H9 (cell line): ENCODE data around the gene TPCN2. TPM values are rescaled to one million over a fixed set of nuclear protein-coding genes. Genes with fewer than 3 reads are reported as not detected.
A peak's percentile ranks its signal among the peaks of the same experiment; 100 is the strongest.

Source experiments
- DNase-seq: peaks from one replicate; pipeline ENCODE4 v3.0.0-alpha.2; 2017
- H2AFZ ChIP-seq: one replicate; pipeline ENCODE4 v1.6.1; 2013; ENCODE audit warnings: mild to moderate bottlenecking, low read length, control low read depth, moderate library complexity
- H2AK5ac ChIP-seq: 2 replicates; pipeline ENCODE4 v1.6.1; 2013; ENCODE audit warnings: low read length, control low read depth, mixed read lengths; ENCODE audit not compliant: insufficient read length
- H2BK120ac ChIP-seq: one replicate; pipeline ENCODE4 v1.6.1; 2013; ENCODE audit warnings: low read depth, mild to moderate bottlenecking, low read length, control low read depth, inconsistent platforms; ENCODE audit not compliant: poor library complexity, severe bottlenecking
- H2BK12ac ChIP-seq: 2 replicates; pipeline ENCODE4 v1.6.1; 2013; ENCODE audit warnings: low read length, control low read depth, mixed read lengths, low read depth; ENCODE audit not compliant: insufficient read length
- H2BK15ac ChIP-seq: 2 replicates; pipeline ENCODE4 v1.6.1; 2013; ENCODE audit warnings: low read depth, low read length, control low read depth
- H2BK20ac ChIP-seq: one replicate; pipeline ENCODE4 v1.6.1; 2013; ENCODE audit warnings: low read depth, mild to moderate bottlenecking, low read length, control low read depth, inconsistent platforms; ENCODE audit not compliant: poor library complexity, severe bottlenecking
- H2BK5ac ChIP-seq: 2 replicates; pipeline ENCODE4 v1.6.1; 2013; ENCODE audit warnings: low read length, control low read depth, mixed read lengths; ENCODE audit not compliant: insufficient read length
- H3K14ac ChIP-seq: 2 replicates; pipeline ENCODE4 v1.6.1; 2013; ENCODE audit warnings: low read length, control low read depth; ENCODE audit not compliant: insufficient read depth
- H3K18ac ChIP-seq: 2 replicates; pipeline ENCODE4 v1.6.1; 2013; ENCODE audit warnings: low read depth, mild to moderate bottlenecking, mixed read lengths, low read length, control low read depth; ENCODE audit not compliant: insufficient read length
- H3K23ac ChIP-seq: 2 replicates; pipeline ENCODE4 v1.6.1; 2013; ENCODE audit warnings: low read length, control low read depth, mixed read lengths, low read depth; ENCODE audit not compliant: insufficient read length
- H3K23me2 ChIP-seq: 2 replicates; pipeline ENCODE4 v1.6.1; 2013; ENCODE audit warnings: low read depth, mild to moderate bottlenecking, mixed read lengths, low read length, control low read depth; ENCODE audit not compliant: insufficient read length, poor library complexity, severe bottlenecking
- H3K27ac ChIP-seq: 2 replicates; pipeline ENCODE4 v1.5.1; 2013; ENCODE audit warnings: low read length, control low read depth, mixed read lengths, low read depth; ENCODE audit not compliant: insufficient read length
- H3K27me3 ChIP-seq: 2 replicates; pipeline ENCODE4 v1.6.1; 2013; ENCODE audit warnings: low read length, control low read depth, inconsistent platforms; ENCODE audit not compliant: insufficient read depth
- H3K4ac ChIP-seq: 2 replicates; pipeline ENCODE4 v1.6.1; 2013; ENCODE audit warnings: low read depth, mild to moderate bottlenecking, control low read depth, inconsistent platforms, low read length, moderate library complexity
- H3K4me1 ChIP-seq: 2 replicates; pipeline ENCODE4 v1.6.1; 2013; ENCODE audit warnings: low read length, control low read depth, inconsistent platforms; ENCODE audit not compliant: insufficient read depth
- H3K4me2 ChIP-seq: 2 replicates; pipeline ENCODE4 v1.6.1; 2013; ENCODE audit warnings: low read length, control low read depth, mixed read lengths; ENCODE audit not compliant: insufficient read length, insufficient read depth
- H3K56ac ChIP-seq: 2 replicates; pipeline ENCODE4 v1.6.1; 2013; ENCODE audit warnings: low read depth, mild to moderate bottlenecking, mixed read lengths, low read length, control low read depth; ENCODE audit not compliant: insufficient read length
- H3K79me1 ChIP-seq: 2 replicates; pipeline ENCODE4 v1.6.1; 2013; ENCODE audit warnings: low read depth, mild to moderate bottlenecking, moderate library complexity, low read length, control low read depth, inconsistent platforms; ENCODE audit not compliant: insufficient read depth, poor library complexity, severe bottlenecking
- H3K79me2 ChIP-seq: 2 replicates; pipeline ENCODE4 v1.6.1; 2013; ENCODE audit warnings: low read length, control low read depth, inconsistent platforms; ENCODE audit not compliant: insufficient read depth
- H3K9ac ChIP-seq: 2 replicates; pipeline ENCODE4 v1.6.1; 2013; ENCODE audit warnings: low read length, control low read depth, mixed read lengths; ENCODE audit not compliant: insufficient read length; ENCODE audit errors: extremely low read depth
- H3K9me3 ChIP-seq: one replicate; pipeline ENCODE4 v1.6.1; 2013; ENCODE audit warnings: low read depth, low read length, inconsistent platforms; ENCODE audit not compliant: control insufficient read depth
- H3T11ph ChIP-seq: one replicate; pipeline ENCODE4 v1.6.1; 2013; ENCODE audit warnings: mild to moderate bottlenecking, low read length, control low read depth, inconsistent platforms
- H4K20me1 ChIP-seq: one replicate; pipeline ENCODE4 v1.6.1; 2013; ENCODE audit not compliant: control insufficient read depth, insufficient read length, insufficient read depth
- H4K5ac ChIP-seq: 2 replicates; pipeline ENCODE4 v1.6.1; 2013; ENCODE audit warnings: low read depth, mild to moderate bottlenecking, mixed read lengths, low read length, control low read depth; ENCODE audit not compliant: insufficient read length
- H4K8ac ChIP-seq: replicated peaks from 2 replicates; pipeline ENCODE4 v1.6.1; 2013; ENCODE audit warnings: low read length, control low read depth, mixed read lengths, low read depth; ENCODE audit not compliant: insufficient read length
- H4K91ac ChIP-seq: 2 replicates; pipeline ENCODE4 v1.6.1; 2013; ENCODE audit warnings: low read depth, mild to moderate bottlenecking, moderate library complexity, mixed read lengths, low read length, control low read depth; ENCODE audit not compliant: insufficient read length
- H3K27ac Mint-ChIP-seq, 3 experiments: 2 replicates in 2 of 3; 3 replicates in 1 of 3; pipeline ENCODE4 v1.8.0; 2020 to 2021; ENCODE audit warnings: mixed read lengths in 3 of 3, mild to moderate bottlenecking in 1 of 3, moderate library complexity in 1 of 3
- H3K27me3 Mint-ChIP-seq: 2 replicates; pipeline ENCODE4 v1.8.0; 2021; ENCODE audit warnings: low read depth, mild to moderate bottlenecking, moderate library complexity, mixed read lengths
- H3K36me3 Mint-ChIP-seq, 3 experiments: 2 replicates in 2 of 3; 3 replicates in 1 of 3; pipeline ENCODE4 v1.8.0; 2020 to 2021; ENCODE audit warnings: low read depth in 3 of 3, mixed read lengths in 3 of 3; ENCODE audit not compliant: insufficient read depth in 1 of 3
- H3K4me1 Mint-ChIP-seq, 2 experiments: 2 replicates each; pipeline ENCODE4 v1.8.0; 2020; ENCODE audit warnings: mixed read lengths in 2 of 2
- H3K4me3 Mint-ChIP-seq, 2 experiments: 2 replicates in 1 of 2; 3 replicates in 1 of 2; pipeline ENCODE4 v1.8.0; 2020 to 2021; ENCODE audit warnings: mild to moderate bottlenecking in 2 of 2, mixed read lengths in 2 of 2, moderate library complexity in 1 of 2
- H3K9me3 Mint-ChIP-seq, 2 experiments: 2 replicates in 1 of 2; 3 replicates in 1 of 2; pipeline ENCODE4 v1.8.0; 2020; ENCODE audit warnings: mild to moderate bottlenecking in 2 of 2, mixed read lengths in 2 of 2, moderate library complexity in 1 of 2
- WGBS: extraction: QIAGEN DNeasy Blood & Tissue Kit; methylation state at CpG from one replicate; pipeline ENCODE4 v1.1.7; 2013; ENCODE audit warnings: missing lambda C conversion rate, low lambda C conversion rate, mixed read lengths; ENCODE audit not compliant: insufficient read length; ENCODE audit errors: extremely low coverage; 5-methylcytosine and 5-hydroxymethylcytosine counted together
- total RNA-seq: library from RNA; stranded (reverse); gene quantifications from 2 replicates; pipeline ENCODE4 v1.2.1, GENCODE V29; 2021
- TF ChIP-seq, protein P1 (sequence below): fragments of 200-600 bp; sonication (generic); conservative IDR thresholded peaks from 3 replicates; pipeline ENCODE4 v1.8.0; 2021; ENCODE audit warnings: antibody characterized with exemption, mild to moderate bottlenecking

The TPCN2 gene
- total RNA-seq, 1 experiment from 2014 or later: 16.8 TPM

DNA sequence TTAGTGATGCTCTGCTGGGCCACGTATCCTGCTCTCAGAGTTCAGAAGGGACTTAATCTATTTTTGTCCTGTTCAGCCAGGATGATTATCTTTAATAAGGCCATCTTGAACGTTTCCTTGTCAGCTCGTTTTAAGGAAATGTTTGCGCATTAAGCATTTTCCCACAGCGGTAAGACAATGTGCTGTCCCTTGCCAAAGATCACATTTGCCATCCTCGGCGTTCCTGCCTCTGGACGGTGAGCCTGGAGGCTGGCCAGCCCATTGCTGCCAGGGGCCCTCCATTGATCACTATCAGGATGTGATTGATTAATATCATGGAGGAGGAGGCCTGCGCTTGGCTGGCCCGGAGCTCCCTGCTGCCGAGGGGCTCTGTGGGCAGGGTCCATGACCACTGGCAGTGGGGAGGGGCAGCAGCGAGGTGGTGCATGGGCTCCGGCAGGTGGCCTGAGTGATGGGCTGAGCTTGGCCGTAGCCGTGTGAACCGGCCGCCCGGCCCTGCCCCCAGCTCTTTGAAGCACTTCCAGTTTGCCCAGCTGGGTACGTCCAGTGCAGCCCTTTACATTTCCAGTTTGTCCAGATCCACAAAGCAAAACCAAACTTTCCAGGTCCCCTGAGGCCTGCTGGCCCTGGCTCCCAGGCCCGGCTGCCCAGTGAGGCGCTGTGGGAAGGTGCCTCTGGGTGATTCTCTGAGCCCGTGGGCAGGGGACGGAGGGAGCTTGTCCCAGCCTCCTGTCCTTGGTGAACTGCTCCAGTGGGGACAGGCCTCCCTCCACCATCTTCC, 57.5 kb downstream of the TPCN2 start:
- peaks cover 0 to 5% of the 10 kb centered on the region in 2 experiments; a peak in 1 of 4 replicates for H3K4me1 Mint-ChIP-seq
- Histone ChIP-seq H3K4me2 (no peak overlapping the region), H3K9me3 (no peaks in the 10 kb centered on the region), H3K79me1 (no peaks in the 10 kb centered on the region), H3K27me3 (no peaks in the 10 kb centered on the region), H2BK20ac (no peak overlapping the region), H3K4me1 (no peaks in the 10 kb centered on the region), H4K5ac (no peak overlapping the region), H3K4ac (no peak overlapping the region), H3K27ac (no peak overlapping the region), H2BK15ac (no peak overlapping the region), H3K79me2 (no peaks in the 10 kb centered on the region), H2BK12ac (no peak overlapping the region), H3T11ph (no peak overlapping the region), H3K56ac (no peak overlapping the region), H3K9ac (no peak overlapping the region), H2BK120ac (no peak overlapping the region), H2AFZ (no peak overlapping the region), H3K23ac (no peak overlapping the region), H4K91ac (no peak overlapping the region), H3K23me2 (no peaks in the 10 kb centered on the region), H3K18ac (no peak overlapping the region), H2BK5ac (no peak overlapping the region), H4K8ac (no peak overlapping the region), H3K14ac (no peak overlapping the region; the same call in 1 of the 2 replicates), H2AK5ac (no peak overlapping the region), H4K20me1 (no peaks in the 10 kb centered on the region)
- TF ChIP-seq, protein P1, sequence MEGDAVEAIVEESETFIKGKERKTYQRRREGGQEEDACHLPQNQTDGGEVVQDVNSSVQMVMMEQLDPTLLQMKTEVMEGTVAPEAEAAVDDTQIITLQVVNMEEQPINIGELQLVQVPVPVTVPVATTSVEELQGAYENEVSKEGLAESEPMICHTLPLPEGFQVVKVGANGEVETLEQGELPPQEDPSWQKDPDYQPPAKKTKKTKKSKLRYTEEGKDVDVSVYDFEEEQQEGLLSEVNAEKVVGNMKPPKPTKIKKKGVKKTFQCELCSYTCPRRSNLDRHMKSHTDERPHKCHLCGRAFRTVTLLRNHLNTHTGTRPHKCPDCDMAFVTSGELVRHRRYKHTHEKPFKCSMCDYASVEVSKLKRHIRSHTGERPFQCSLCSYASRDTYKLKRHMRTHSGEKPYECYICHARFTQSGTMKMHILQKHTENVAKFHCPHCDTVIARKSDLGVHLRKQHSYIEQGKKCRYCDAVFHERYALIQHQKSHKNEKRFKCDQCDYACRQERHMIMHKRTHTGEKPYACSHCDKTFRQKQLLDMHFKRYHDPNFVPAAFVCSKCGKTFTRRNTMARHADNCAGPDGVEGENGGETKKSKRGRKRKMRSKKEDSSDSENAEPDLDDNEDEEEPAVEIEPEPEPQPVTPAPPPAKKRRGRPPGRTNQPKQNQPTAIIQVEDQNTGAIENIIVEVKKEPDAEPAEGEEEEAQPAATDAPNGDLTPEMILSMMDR: no peak
- H3K9me3 Mint-ChIP-seq: peaks cover 15 to 16% of the 10 kb centered on the region in 2 experiments
- DNase-seq: no peak
- WGBS: no CpG with 5 or more reads among the region's 23 CpGs
- peak overlapping the region in 1 of 3 experiments; percentile 59; a peak in 2 of 7 replicates for H3K27ac Mint-ChIP-seq
- no peak overlapping the region for H3K4me3 Mint-ChIP-seq
- peaks cover 15% of the 10 kb centered on the region; the same call in 1 of the 2 replicates for H3K27me3 Mint-ChIP-seq
- H3K36me3 Mint-ChIP-seq: peaks cover 2 to 15% (median 3%) of the 10 kb centered on the region in 3 experiments; a peak in 4 of 7 replicates
